AG08395 (cell line): ENCODE results near the gene ATP6V1F.

Experiments
- DNase-seq: peaks from one replicate; pipeline ENCODE4 v3.0.0; 2012; ENCODE audit warnings: mixed read lengths, low spot score

The ATP6V1F gene

DNA sequence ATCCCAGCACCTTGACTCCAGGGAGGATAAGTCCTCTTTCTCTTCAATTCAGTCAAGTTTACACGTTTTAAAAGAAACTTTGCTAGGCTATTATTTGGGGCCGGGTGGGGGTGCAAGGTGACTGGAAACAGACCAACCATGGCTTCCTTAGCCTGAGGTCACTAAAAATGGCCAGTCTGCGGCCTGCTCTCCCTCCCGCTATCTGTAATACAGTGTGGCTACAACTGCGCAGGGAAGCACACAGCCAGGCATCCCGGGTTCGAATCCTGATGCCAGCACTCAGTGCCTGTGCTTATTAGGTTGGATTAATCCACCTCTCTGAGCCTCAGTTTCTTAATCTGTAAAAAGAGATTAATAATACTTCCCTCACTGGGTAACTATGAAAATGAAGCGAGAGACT, 19.5 kb downstream of the ATP6V1F start:
- no peak for DNase-seq

DNA sequence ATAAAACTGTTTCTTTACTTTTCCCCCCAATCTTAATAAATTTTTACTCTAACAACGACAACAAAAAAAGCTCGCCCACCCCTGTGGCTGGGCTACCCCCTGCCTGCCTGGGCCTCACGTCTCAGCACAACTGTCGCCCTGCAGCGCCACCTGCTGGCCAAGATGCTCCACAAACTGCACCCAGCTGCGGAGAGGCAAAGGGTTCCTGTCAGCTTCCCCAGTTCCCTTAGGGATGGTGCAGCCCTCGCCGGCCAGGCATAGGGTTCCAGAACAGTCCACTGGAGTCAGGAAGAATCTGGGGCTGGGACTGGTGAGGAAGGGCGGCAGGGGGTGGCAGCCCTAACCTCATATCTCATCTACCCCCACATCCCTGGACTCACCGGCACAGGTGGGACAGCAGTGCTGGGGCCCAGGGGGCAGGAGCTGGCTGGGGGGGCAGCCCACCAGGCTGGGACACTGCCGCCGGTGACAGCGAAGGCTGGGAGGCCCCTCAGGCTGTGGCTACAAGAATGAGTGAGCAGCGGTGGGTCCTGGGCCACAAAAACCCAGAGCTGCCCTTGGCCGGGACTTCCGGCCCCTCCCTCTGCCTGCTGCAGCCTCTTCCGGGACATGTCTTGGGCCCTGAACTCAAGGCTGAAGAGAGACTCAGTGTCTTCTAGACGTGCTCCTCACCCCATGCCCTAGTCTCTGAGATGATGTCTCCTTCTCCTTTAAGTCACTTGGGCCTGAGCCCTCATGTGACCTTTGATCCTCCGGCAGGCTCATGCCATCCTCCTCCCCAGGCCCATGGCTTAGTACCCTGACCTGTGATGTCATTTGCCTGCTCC, 21.2 kb downstream of the ATP6V1F start:
- peak; percentile 94 for DNase-seq

GRCh38 chr7:128884561-128885369, 22.1 kb downstream of the ATP6V1F start:
- DNase-seq, result no peak

DNA sequence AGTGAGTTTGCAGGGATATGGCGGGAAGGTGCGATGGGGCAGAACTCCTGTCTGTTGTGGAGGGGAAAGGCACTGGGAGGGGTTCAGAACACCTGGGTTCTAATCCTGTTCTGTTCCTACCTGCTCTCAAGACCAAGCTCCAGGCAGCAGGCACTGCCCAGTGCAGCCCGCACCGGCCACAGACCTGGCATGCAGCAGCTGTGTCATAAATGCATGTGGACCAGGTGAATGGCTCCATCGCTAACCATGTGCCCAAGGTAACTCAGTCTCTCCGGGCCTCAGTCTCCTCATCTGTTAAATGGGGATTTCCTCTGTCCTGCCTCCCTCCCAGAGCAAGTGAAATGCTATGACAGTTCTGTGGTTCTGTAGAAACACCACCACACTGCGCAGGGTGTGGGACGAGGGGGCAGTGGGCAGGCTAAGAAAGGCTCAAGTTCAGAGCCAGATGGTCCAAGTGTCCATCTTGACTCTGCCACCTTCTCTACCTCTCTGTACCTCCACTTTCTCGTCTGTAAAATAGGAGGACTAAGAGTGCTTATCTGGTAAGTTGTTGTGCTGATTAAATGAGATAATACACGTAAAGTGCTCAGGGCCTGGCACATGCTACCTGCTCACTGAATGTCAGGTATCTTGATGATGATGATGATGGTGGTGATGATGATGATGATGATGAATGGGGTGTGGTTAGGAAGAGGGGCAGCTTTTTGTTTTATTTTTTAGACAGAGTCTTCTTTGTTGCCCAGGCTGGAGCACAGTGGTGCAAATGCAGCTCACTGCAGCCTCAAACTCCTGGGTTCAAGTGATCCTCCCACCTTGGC, 22.9 kb downstream of the ATP6V1F start:
- no peak for DNase-seq

DNA sequence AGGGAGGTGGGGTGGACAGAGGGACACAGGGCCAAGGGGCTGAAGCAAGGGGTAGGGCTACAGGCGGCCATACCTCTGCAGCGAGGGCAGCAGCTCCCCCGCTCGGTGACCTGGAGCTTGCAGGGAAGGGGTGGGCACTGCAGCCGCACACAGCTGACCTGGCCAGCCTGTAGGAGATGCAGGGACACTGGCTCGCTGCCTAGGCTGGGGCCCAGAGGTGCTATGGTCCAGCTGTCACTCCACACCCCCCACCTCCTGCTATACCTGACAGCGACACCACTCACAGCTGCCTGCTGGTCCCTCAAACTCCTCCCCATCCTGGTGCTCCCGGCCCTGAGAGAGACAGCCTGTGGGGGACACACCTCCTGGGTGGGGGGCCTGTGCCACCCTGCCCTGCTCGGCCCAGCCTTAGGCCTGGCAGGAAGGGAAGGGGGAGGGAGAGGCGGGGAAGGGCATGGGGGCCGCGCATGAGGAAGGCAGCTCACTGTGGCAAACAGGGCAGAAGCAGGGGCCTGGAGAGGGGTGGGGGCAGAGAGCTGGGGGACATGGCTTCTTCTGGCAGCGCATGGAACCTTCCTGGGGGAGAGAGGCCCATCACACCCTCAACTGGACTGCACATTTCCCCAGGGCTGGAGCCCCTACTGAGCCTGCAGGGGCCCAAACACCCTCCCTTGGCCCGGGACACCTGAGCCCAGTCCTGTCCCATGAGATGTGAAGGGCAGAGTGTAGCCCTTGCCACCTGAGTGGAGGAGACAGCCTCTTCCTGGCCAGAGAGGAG, 23.9 kb downstream of the ATP6V1F start:
- DNase-seq, result no peak

- no peak for DNase-seq
Observed at GRCh38 chr7:128887169-128888038, 24.7 kb downstream of the ATP6V1F start.

DNA sequence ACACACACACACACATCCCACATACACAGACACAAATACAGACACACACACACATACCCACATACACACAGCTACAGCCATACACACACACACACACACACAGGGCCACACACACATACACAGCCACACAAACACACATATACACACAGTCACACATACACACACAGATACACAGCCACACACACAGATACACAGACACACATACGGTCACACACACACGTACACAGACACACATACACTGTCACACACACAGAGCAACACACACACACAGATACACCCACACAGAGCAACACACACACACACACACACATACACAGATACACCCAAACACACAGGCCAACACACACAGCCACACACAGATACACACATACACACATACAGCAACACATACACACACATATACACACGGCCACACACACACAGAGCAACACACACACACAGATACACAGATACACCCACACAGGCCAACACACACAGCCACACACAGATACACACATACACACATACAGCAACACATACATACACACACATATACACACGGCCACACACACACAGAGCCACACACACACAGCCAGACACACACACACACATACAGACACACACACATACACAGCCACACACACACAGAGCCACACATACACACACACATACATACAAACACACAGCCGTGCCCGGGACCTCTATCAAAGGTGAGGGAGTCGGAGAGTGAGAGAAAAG, 25.5 kb downstream of the ATP6V1F start:
- no peak for DNase-seq

DNA sequence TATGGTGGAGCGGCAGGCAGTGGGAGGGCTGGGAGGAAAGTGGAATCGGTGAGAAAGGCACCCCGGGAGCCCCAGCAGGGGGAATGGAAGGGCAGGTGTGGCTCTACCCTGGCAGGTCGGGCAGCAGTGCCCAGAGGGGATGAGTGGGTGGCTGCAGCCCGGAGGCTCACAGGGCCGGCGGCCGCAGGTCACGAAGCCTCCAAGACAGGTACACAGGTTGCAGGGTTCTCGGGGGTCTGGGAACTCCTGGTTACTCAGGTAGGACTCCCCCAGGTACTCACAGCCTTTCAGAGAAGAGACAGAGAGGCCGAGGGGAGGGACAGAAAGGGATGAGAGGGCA, 26.1 kb downstream of the ATP6V1F start:
- no peak for DNase-seq

GRCh38 chr7:128889121-128889520, 26.5 kb downstream of the ATP6V1F start:
- no peak for DNase-seq

- no peak for DNase-seq
Observed at GRCh38 chr7:128890306-128891109, 27.9 kb downstream of the ATP6V1F start.

DNA sequence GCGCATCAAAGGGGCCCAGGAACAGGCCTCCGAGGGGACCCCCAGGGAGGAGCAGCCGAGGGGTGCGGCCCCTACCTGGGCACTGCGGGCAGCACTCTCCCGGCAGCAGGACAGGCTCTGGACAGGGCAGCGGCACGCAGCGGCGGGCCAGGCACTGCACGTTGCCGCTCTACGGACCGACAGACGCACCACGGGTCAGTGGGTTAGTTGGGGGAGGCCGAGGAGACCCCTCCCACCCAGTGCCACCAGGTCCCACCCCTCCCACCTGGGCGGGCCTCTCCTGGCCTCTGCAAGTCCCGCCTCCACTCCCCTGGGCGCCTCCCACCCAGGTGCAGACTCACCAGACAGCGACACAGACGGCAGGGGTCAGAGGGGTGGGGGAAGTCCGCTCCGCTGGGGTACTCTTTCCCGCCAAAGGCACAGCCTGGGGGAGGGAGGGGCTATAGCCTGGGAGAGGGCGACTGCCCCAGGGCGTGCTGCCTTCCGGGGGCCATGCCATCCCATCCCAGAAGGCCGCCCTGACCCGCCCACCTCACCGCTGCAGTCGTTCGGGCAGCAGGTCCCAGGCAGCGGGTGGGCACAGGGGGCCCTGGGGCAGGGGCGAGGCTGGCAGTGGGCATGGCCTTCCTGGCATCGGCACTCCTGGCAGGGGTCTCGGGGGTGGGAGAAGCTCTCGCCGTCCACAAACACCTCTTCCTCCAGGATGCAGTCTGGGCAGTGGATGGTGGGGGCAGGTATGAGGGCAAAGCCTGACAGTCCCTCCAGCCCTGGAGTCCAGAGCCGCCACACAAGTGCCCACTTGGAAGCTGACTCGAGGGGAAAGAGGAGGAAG, 28.7 kb downstream of the ATP6V1F start:
- no peak for DNase-seq

DNA sequence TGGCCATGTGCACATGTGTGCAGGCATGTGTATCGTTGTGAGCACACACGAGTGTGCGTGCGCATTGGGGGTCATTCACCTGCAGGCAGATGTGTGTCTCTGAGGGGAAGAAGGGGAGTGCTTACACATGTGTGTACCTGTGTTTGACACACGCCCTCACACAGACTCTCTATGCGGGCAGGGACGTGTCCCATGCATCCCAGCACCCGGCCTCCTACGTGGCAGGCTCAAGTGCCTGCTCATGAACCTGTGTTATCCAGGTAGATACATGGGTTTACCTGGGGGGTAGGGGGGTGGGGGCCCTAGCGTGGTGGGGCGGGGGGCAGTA, 29.2 kb downstream of the ATP6V1F start:
- DNase-seq, result no peak

GRCh38 chr7:128892521-128893250, 30.0 kb downstream of the ATP6V1F start:
- DNase-seq, result no peak

GRCh38 chr7:128893251-128894100, 30.8 kb downstream of the ATP6V1F start:
- DNase-seq, result no peak

- no peak for DNase-seq
Observed at GRCh38 chr7:128894101-128894440, 31.4 kb downstream of the ATP6V1F start.

DNA sequence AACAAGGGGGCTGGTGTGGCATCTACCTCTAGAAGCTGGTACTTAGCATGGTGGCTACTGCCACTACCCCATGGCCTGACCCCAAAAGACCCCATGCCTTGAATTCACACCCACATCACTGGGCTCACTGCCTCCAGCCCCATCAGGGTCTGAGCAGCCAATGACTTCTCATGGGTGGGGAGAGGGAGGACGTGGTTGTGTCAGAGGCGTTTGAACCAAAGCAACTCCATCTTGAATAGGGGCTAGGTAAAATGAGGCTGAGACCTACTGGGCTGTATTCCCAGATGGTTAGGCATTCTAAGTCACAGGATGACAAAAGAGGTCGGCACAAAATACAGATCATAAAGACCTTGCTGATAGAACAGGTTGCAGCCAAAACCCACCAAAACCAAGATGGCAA, 32.7 kb downstream of the ATP6V1F start:
- DNase-seq, result no peak

GRCh38 chr7:128899392-128899791, 36.7 kb downstream of the ATP6V1F start:
- no peak for DNase-seq
